HL-60 (cell line): ENCODE measurements around the gene SETD3.

Experiments used
- DNase-seq, 2 experiments: peaks; one replicate each; pipeline ENCODE4 v3.0.0-alpha.2; 2010 to 2020; ENCODE audit warnings: low read depth in 1 of 2, low spot score in 1 of 2
- H3K27ac ChIP-seq: fragments of 250-450 bp; sonication (Bioruptor Pico); replicated peaks from 2 replicates; pipeline ENCODE4 v1.5.1; 2020; ENCODE audit warnings: mild to moderate bottlenecking, moderate library complexity
- H3K27me3 ChIP-seq: fragments of 250-450 bp; sonication (Bioruptor Pico); 2 replicates; pipeline ENCODE4 v1.5.1; 2021; ENCODE audit warnings: mild to moderate bottlenecking, moderate library complexity; ENCODE audit not compliant: insufficient read depth, poor library complexity, severe bottlenecking
- H3K4me3 ChIP-seq: replicated peaks from 2 replicates; pipeline ENCODE4 v1.5.1; 2011; ENCODE audit warnings: mild to moderate bottlenecking, control low read depth, low read length; ENCODE audit not compliant: insufficient read depth
- GABPA ChIP-seq: IDR thresholded peaks from 2 replicates; pipeline ENCODE4 v1.6.1; 2012; ENCODE audit warnings: low read depth
- POLR2AphosphoS5 ChIP-seq: IDR thresholded peaks from 2 replicates; pipeline ENCODE4 v1.6.1; 2012; ENCODE audit warnings: low read depth
- SPI1 ChIP-seq: IDR thresholded peaks from 2 replicates; pipeline ENCODE4 v1.6.1; 2012; ENCODE audit warnings: low read depth, mild to moderate bottlenecking, borderline replicate concordance
- TF ChIP-seq, protein P1 (sequence below): IDR thresholded peaks from one replicate; pipeline ENCODE4 v1.5.1; 2011; ENCODE audit warnings: low read length, control low read depth, inconsistent platforms; ENCODE audit not compliant: insufficient read depth
- TF ChIP-seq, protein P2 (sequence below): IDR thresholded peaks from 2 replicates; pipeline ENCODE4 v1.6.1; 2012; ENCODE audit warnings: low read depth; ENCODE audit not compliant: insufficient replicate concordance

SETD3 gene

DNA sequence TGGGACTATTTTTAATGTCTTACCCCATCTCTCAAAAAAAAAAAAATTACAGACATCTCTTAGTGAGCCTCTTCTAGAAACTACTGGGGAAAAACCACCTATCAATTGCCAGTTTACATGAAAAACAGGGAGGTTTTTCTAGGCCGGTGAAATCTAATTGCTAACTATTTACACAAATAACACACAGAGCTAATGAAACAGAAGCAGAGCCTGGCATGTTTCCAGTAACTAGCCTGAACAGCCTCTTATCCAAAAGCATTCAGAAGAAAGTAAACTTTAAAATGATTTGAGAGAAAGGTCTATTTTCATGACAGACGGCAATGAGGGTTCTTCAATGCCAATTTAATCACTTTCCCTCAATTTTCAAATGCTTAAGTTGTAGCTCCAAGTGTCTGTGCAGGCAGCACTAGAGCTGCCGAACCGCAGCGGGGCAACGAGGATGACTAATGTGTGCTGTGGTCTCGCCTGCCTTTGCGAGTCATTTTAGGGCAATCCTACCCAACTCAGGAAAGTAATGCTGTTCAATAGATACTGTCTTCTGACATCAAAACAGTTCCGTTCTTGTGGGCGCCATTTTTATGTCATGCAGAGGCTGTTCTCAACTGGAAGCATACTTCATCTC is 84.6 kb downstream of the SETD3 start:
- Histone ChIP-seq H3K27me3 (no peaks in the 10 kb centered on the region), H3K4me3 (no peak overlapping the region), H3K27ac (no peak overlapping the region)
- TF ChIP-seq POLR2AphosphoS5 (no peak), SPI1 (no peak), GABPA (no peak)
- TF ChIP-seq, protein P1, sequence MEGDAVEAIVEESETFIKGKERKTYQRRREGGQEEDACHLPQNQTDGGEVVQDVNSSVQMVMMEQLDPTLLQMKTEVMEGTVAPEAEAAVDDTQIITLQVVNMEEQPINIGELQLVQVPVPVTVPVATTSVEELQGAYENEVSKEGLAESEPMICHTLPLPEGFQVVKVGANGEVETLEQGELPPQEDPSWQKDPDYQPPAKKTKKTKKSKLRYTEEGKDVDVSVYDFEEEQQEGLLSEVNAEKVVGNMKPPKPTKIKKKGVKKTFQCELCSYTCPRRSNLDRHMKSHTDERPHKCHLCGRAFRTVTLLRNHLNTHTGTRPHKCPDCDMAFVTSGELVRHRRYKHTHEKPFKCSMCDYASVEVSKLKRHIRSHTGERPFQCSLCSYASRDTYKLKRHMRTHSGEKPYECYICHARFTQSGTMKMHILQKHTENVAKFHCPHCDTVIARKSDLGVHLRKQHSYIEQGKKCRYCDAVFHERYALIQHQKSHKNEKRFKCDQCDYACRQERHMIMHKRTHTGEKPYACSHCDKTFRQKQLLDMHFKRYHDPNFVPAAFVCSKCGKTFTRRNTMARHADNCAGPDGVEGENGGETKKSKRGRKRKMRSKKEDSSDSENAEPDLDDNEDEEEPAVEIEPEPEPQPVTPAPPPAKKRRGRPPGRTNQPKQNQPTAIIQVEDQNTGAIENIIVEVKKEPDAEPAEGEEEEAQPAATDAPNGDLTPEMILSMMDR = no peak
- TF ChIP-seq, protein P2, sequence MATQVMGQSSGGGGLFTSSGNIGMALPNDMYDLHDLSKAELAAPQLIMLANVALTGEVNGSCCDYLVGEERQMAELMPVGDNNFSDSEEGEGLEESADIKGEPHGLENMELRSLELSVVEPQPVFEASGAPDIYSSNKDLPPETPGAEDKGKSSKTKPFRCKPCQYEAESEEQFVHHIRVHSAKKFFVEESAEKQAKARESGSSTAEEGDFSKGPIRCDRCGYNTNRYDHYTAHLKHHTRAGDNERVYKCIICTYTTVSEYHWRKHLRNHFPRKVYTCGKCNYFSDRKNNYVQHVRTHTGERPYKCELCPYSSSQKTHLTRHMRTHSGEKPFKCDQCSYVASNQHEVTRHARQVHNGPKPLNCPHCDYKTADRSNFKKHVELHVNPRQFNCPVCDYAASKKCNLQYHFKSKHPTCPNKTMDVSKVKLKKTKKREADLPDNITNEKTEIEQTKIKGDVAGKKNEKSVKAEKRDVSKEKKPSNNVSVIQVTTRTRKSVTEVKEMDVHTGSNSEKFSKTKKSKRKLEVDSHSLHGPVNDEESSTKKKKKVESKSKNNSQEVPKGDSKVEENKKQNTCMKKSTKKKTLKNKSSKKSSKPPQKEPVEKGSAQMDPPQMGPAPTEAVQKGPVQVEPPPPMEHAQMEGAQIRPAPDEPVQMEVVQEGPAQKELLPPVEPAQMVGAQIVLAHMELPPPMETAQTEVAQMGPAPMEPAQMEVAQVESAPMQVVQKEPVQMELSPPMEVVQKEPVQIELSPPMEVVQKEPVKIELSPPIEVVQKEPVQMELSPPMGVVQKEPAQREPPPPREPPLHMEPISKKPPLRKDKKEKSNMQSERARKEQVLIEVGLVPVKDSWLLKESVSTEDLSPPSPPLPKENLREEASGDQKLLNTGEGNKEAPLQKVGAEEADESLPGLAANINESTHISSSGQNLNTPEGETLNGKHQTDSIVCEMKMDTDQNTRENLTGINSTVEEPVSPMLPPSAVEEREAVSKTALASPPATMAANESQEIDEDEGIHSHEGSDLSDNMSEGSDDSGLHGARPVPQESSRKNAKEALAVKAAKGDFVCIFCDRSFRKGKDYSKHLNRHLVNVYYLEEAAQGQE = no peak
- DNase-seq = no peak

DNA sequence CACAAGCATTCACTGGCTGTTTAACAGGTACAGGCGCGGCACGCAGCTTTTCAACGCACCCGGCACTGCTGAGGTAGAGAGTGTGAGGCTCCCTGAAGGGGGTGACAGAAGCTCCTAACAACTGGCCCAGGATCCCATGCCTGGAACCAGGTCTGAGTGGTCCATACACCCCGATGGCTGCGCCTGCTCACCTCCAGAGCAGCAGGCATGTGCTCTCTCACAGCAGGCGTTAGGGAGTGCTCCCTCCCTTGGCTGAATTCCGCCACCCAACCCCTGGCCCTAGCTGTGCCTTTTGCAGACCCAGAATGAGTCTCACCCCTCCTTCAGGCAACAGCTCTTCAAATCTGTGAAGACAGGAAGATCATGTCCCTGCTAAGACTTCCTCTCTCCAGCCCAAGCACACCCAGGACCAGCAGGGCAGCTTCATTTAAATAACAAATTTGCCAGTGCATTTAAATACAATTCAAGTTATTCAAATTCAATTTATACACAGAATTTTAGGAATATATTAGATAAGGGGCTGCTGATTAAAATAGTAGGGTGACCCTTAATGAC is 86.0 kb downstream of the SETD3 start:
- no peaks in the 10 kb centered on the region for H3K27me3 ChIP-seq
- no peak for TF ChIP-seq GABPA
- TF ChIP-seq, protein P2 = no peak
- H3K27ac ChIP-seq = no peak overlapping the region
- H3K4me3 ChIP-seq = no peak overlapping the region
- DNase-seq = no peak

DNA sequence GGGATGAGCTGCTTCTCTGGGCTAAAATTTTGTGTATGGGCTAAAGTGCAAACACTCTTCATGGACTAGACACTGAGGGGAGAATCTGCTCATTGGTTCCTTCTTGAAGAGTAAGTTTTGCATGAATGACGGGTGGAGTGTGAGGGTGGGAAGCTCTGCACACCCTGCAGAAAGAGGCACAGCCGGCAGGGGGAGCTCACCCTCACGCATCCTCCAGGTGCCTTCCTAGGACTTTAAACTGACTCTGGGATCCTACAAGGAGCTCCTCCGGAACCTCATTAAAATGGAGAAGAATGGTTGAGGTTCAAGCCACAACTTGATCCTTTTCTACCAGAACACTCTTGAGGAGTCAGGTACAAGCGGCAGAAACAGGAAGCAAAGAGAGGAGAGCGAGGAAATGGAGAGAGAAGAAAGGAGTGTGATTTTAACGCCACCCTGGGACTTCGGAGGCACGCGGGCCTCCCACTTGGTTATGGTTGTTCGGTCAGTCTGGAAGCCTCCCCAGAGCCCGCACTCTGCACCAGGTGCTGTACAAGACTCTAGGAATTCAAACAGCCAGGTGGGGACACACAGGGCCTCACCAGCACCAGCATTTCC is 87.5 kb downstream of the SETD3 start:
- peak; percentile 13 to 39 for DNase-seq
- H3K4me3 ChIP-seq = no peak overlapping the region
- peaks cover 2% of the 10 kb centered on the region for H3K27me3 ChIP-seq
- no peak overlapping the region for H3K27ac ChIP-seq
- TF ChIP-seq, protein P2 = no peak
- TF ChIP-seq, protein P1 = peak; percentile 81
